Activated CD4-positive, alpha-beta memory T cell treated with anti-CD3 and anti-CD28 coated beads for 36 hours (primary cell): Measurements from ENCODE around the gene VPS8. TPM values are rescaled to one million over a fixed set of nuclear protein-coding genes. Genes with fewer than 3 reads are reported as not detected.

Experiments used
- CTCF ChIA-PET: fragments of 350-600 bp; sonication (Branson Sonifier 250); formaldehyde crosslinking; loops from one replicate; lab custom pipeline; 2021; ENCODE audit warnings: antibody characterized with exemption, inconsistent platforms; lab: Charles Lee
- POLR2A ChIA-PET: fragments of 350-600 bp; sonication (Branson Sonifier 250); formaldehyde crosslinking; loops from one replicate; lab custom pipeline; 2021; ENCODE audit warnings: antibody characterized with exemption; lab: Charles Lee
- DNase-seq: peaks from one replicate; pipeline ENCODE4 v3.0.0-alpha.2; 2020
- H3K27ac Mint-ChIP-seq: one replicate; pipeline ENCODE4 v1.8.0; 2021; ENCODE audit warnings: mixed read lengths
- H3K27me3 Mint-ChIP-seq: one replicate; pipeline ENCODE4 v1.8.0; 2021; ENCODE audit warnings: mixed read lengths
- H3K36me3 Mint-ChIP-seq: one replicate; pipeline ENCODE4 v1.8.0; 2021; ENCODE audit warnings: mixed read lengths
- H3K4me1 Mint-ChIP-seq: one replicate; pipeline ENCODE4 v1.8.0; 2021; ENCODE audit warnings: low read depth, mixed read lengths
- H3K4me3 Mint-ChIP-seq: one replicate; pipeline ENCODE4 v1.8.0; 2021; ENCODE audit warnings: mild to moderate bottlenecking, mixed read lengths
- H3K9me3 Mint-ChIP-seq: one replicate; pipeline ENCODE4 v1.8.0; 2021; ENCODE audit warnings: mixed read lengths
- intact Hi-C: fragments of 100-400 bp; cut with micrococcal nuclease; formaldehyde crosslinking; loops from one replicate; pipeline ENCODE4 v1.15.1; 2023
- total RNA-seq, 2 experiments: library from RNA; stranded (reverse); gene quantifications; one replicate each; pipeline ENCODE4 v1.2.3, GENCODE V29; 2021

The VPS8 gene
- total RNA-seq, 2 experiments from 2014 or later, result 28.7 to 32.3 TPM

DNA sequence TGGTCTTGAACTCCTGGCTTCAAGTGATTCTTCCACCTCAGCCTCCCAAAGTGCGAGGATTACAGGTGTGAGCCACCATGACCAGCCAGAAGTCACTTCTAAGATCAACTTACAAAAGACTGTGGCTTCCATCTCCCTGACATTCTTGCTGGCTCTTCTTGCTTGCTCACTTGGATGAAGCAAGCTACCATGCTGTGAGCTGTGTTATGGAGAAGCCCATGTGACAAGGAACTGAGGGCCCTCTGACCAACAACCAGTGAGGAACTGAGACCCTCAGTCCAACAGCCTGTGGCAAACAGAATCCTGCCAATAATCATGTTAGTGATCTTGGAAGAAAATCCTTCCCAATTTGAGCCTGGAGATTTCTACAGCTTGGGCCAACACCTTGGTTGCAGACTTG is 7.2 kb upstream of the VPS8 start:
- no peak overlapping the region for H3K4me3 Mint-ChIP-seq
- POLR2A ChIA-PET, result no interaction called here
- intact Hi-C loops, result no loop called here

DNA sequence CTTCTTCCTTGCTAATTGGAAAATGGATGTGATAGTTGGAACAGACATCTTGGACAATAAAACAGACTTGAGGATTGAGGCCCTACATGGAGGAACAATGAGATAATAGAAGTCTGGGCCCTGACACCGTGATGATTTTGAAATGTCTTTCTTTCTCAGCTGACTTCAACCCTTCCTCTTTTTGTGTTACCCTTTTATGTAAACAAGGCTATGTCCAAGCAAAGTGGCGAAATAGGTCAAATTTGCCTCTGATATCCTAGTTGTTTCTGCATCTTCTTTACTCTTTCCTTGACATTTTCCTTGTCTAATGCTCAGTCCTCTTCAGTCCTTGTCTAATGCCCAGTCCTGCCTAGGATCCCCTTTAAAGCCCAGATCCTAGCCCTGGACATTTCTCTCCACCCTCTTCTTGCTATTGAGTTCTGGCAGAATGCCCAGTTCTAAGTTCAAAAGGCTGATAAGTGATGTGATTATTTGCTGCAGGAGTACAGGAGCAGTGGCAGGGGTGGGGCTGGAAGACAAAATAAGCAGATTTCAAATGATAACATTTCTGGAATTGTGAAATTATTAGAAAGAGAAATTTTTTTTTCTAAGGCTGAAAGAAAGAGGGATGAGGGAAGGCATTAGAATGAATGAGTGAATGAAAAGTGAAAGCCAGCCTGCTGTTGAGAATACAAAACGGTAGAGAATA is 6.5 kb upstream of the VPS8 start:
- DNase-seq, result no peak
- POLR2A ChIA-PET, result no interaction called here
- Mint-ChIP-seq H3K4me3 (no peak overlapping the region), H3K9me3 (no peaks in the 10 kb centered on the region), H3K36me3 (no peaks in the 10 kb centered on the region), H3K4me1 (no peaks in the 10 kb centered on the region), H3K27me3 (peaks cover 9% of the 10 kb centered on the region), H3K27ac (no peak overlapping the region)
- intact Hi-C loops, result no loop called here
- CTCF ChIA-PET, result interaction anchor here (1.0 to 1.3 kb wide), 2 partner anchors 248 to 261 kb away, joined by 3 read pairs; no protein-coding TSS in a partner anchor

More for the DNA sequence above, 7.2 kb upstream of the VPS8 start:
- no peaks in the 10 kb centered on the region for H3K9me3 Mint-ChIP-seq
- peaks cover 12% of the 10 kb centered on the region for H3K27me3 Mint-ChIP-seq
- DNase-seq, result no peak
- no peak overlapping the region for H3K27ac Mint-ChIP-seq
- CTCF ChIA-PET, result interaction anchor here (0.6 to 2.0 kb wide), 5 partner anchors 27 to 792 kb away, joined by 4 to 7 read pairs (median 4); no protein-coding TSS in a partner anchor
- H3K36me3 Mint-ChIP-seq, result no peaks in the 10 kb centered on the region
- H3K4me1 Mint-ChIP-seq, result no peaks in the 10 kb centered on the region

DNA sequence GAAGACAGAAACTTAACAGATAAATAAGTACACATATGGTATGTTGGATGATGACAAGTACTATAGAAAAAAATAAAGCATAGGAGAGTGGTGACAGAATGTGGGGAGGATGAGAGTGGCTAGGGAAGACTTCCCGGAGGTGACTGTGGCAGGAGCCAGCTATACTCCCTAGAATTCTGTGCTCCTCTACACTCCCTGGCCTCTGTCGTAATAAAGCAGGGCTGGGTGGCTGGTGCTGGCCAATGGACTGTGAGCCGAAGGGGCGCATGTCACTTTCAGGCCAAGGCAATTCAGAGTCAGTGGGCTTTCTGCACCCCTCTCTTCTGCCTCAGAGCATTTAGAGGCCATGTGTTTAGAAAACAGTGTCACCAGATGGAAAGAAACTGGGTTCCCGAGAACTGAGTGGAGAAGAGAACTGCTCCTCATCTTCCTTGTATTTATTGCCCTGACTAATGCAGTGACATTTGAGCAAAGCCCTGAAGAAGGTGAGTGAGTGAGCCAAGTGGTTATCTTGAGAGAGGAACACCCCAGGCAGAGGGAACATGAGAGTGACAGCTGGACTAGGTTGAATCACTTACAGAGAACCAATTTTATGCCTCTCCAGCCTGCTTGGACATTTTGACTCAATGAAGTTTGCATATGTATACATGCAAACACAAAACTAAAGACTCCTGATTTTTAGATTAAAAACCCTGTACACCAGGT is 5.2 kb upstream of the VPS8 start:
- no peak for DNase-seq
- CTCF ChIA-PET, result interaction anchor here (1.0 to 1.3 kb wide), 2 partner anchors 250 to 262 kb away, joined by 3 read pairs; no protein-coding TSS in a partner anchor
- H3K4me3 Mint-ChIP-seq, result no peak overlapping the region
- H3K27ac Mint-ChIP-seq, result no peak overlapping the region
- intact Hi-C loops, result no loop called here
- H3K4me1 Mint-ChIP-seq, result peaks cover 9% of the 10 kb centered on the region
- no peaks in the 10 kb centered on the region for H3K36me3 Mint-ChIP-seq
- peaks cover under 1% of the 10 kb centered on the region for H3K27me3 Mint-ChIP-seq
- POLR2A ChIA-PET, result no interaction called here
- no peaks in the 10 kb centered on the region for H3K9me3 Mint-ChIP-seq

DNA sequence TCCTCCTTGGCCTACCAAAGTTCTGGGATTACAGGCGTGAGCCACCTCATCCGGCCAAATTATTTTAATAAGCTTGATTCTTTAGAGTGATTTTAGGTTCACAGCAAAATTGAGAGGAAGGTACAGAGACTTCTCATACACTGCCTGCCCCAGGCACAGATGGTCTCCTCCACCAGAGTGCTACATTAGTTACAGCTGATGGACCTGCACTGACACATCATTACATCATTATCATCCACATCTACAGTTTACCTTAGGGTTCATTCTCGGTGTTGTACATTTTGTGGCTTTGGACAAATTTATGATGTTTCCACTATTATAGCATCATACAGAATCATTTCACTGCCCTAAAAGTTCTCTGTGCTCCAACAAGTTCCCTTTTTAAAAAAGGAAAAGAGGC is 4.4 kb upstream of the VPS8 start:
- intact Hi-C loops, result no loop called here
- no peak for DNase-seq
- peaks cover 13% of the 10 kb centered on the region for H3K4me1 Mint-ChIP-seq
- no peaks in the 10 kb centered on the region for H3K27me3 Mint-ChIP-seq
- no peak overlapping the region for H3K4me3 Mint-ChIP-seq
- peaks cover 2% of the 10 kb centered on the region for H3K36me3 Mint-ChIP-seq
- H3K27ac Mint-ChIP-seq, result no peak overlapping the region
- POLR2A ChIA-PET, result interaction anchor here (1.5 kb wide), 1 partner anchor 29 kb away, joined by 3 read pairs; no protein-coding TSS in a partner anchor
- H3K9me3 Mint-ChIP-seq, result no peaks in the 10 kb centered on the region
- CTCF ChIA-PET, result interaction anchor here (0.7 to 1.4 kb wide), 3 partner anchors 9 to 251 kb away, joined by 3 to 5 read pairs (median 4); no protein-coding TSS in a partner anchor

DNA sequence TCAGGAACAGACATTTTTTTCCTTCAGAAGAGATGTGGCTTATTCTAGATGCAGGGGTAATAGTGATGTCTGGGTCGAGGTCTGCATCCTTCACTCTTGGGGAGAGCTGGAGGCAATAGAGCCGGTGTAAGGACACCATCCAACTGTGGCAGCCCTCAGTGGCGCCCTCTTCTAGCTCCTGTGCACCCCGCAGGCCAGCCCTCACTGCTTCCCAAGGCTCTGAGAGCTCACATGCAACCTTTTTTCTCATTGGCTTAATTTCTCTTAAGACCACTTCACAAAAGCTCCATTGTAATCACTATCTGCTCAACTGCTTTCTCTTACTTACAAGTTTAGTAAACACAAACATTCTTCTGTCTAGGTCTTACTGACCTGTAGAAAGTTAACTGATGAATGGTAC is 3.9 kb upstream of the VPS8 start:
- CTCF ChIA-PET, result interaction anchor here (0.7 to 1.7 kb wide), 4 partner anchors 9 to 251 kb away, joined by 3 to 6 read pairs (median 4); partner anchors contain the start of gene EPHB3
- intact Hi-C loops, result no loop called here

GRCh38 chr3:184810146-184810545 is 1.8 kb upstream of the VPS8 start:
- DNase-seq, result no peak
- H3K4me3 Mint-ChIP-seq, result no peak overlapping the region
- ChIA-PET POLR2A (no interaction called here), CTCF (interaction anchor here (0.8 kb wide), 1 partner anchor 33 kb away, joined by 3 read pairs; no protein-coding TSS in a partner anchor)
- H3K4me1 Mint-ChIP-seq, result peaks cover 33% of the 10 kb centered on the region
- H3K27ac Mint-ChIP-seq, result no peak overlapping the region
- intact Hi-C loops, result loop anchor here (5.0 to 10.0 kb wide), 2 partner anchors 475 to 1173 kb away; partner anchors contain the start of gene KLHL24
- H3K27me3 Mint-ChIP-seq, result no peaks in the 10 kb centered on the region
- H3K36me3 Mint-ChIP-seq, result peaks cover 2% of the 10 kb centered on the region
- no peaks in the 10 kb centered on the region for H3K9me3 Mint-ChIP-seq

More for the DNA sequence above, 3.9 kb upstream of the VPS8 start:
- peaks cover 16% of the 10 kb centered on the region for H3K4me1 Mint-ChIP-seq
- no peak overlapping the region for H3K4me3 Mint-ChIP-seq
- no peak overlapping the region for H3K27ac Mint-ChIP-seq
- peak; percentile 38 for DNase-seq
- H3K36me3 Mint-ChIP-seq, result peaks cover 2% of the 10 kb centered on the region
- POLR2A ChIA-PET, result interaction anchor here (1.5 kb wide), 1 partner anchor 29 kb away, joined by 3 read pairs; no protein-coding TSS in a partner anchor
- no peaks in the 10 kb centered on the region for H3K9me3 Mint-ChIP-seq
- H3K27me3 Mint-ChIP-seq, result no peaks in the 10 kb centered on the region

- no peaks in the 10 kb centered on the region for H3K27me3 Mint-ChIP-seq
- peaks cover 42% of the 10 kb centered on the region for H3K4me1 Mint-ChIP-seq
- peak; percentile 41 for DNase-seq
- ChIA-PET POLR2A (no interaction called here), CTCF (interaction anchor here (1.0 to 3.9 kb wide), 2 partner anchors 8 to 34 kb away, joined by 3 to 21 read pairs; no protein-coding TSS in a partner anchor)
- H3K9me3 Mint-ChIP-seq, result no peaks in the 10 kb centered on the region
- intact Hi-C loops, result loop anchor here (1.0 to 10.0 kb wide), 4 partner anchors 174 to 1174 kb away; partner anchors contain the start of genes EPHB3 and KLHL24
- no peak overlapping the region for H3K4me3 Mint-ChIP-seq
- peak overlapping the region; percentile 56 for H3K27ac Mint-ChIP-seq
- peaks cover 2% of the 10 kb centered on the region for H3K36me3 Mint-ChIP-seq
Measured at GRCh38 chr3:184811034-184811433, 932 bp upstream of the VPS8 start.

- POLR2A ChIA-PET, result interaction anchor here (0.7 kb wide), 2 partner anchors 205 to 1436 kb away, joined by 3 read pairs; no protein-coding TSS in a partner anchor
- Mint-ChIP-seq H3K36me3 (peaks cover 4% of the 10 kb centered on the region), H3K9me3 (no peaks in the 10 kb centered on the region), H3K27ac (peak overlapping the region; percentile 84), H3K27me3 (no peaks in the 10 kb centered on the region), H3K4me3 (peak overlapping the region; percentile 87), H3K4me1 (peaks cover 48% of the 10 kb centered on the region)
- CTCF ChIA-PET, result interaction anchor here (0.7 to 3.9 kb wide), 4 partner anchors 9 to 251 kb away, joined by 3 to 21 read pairs (median 4); no protein-coding TSS in a partner anchor
- DNase-seq, result no peak
- intact Hi-C loops, result loop anchor here (1.0 to 10.0 kb wide), 4 partner anchors 174 to 1174 kb away; partner anchors contain the start of genes EPHB3 and KLHL24
Measured at GRCh38 chr3:184811663-184811998, 335 bp upstream of the VPS8 start.

GRCh38 chr3:184812662-184813042 is 686 bp downstream of the VPS8 start:
- peak; percentile 33 for DNase-seq
- POLR2A ChIA-PET, result interaction anchor here (0.9 kb wide), 1 partner anchor 11 kb away, joined by 3 read pairs; no protein-coding TSS in a partner anchor

GRCh38 chr3:184813357-184813756 is 1.4 kb downstream of the VPS8 start:
- no peaks in the 10 kb centered on the region for H3K27me3 Mint-ChIP-seq
- H3K9me3 Mint-ChIP-seq, result no peaks in the 10 kb centered on the region
- intact Hi-C loops, result loop anchor here (2.0 to 10.0 kb wide), 4 partner anchors 59 to 1176 kb away; partner anchors contain the start of gene KLHL24
- peaks cover 8% of the 10 kb centered on the region for H3K36me3 Mint-ChIP-seq
- H3K27ac Mint-ChIP-seq, result no peak overlapping the region
- ChIA-PET POLR2A (interaction anchor here (0.9 kb wide), 1 partner anchor 11 kb away, joined by 3 read pairs; no protein-coding TSS in a partner anchor), CTCF (interaction anchor here (1.5 to 3.9 kb wide), 2 partner anchors 11 to 252 kb away, joined by 7 to 21 read pairs; partner anchors contain the start of gene EPHB3)
- no peak for DNase-seq
- H3K4me3 Mint-ChIP-seq, result peak overlapping the region; percentile 87
- peaks cover 56% of the 10 kb centered on the region for H3K4me1 Mint-ChIP-seq

More at GRCh38 chr3:184812662-184813042, 686 bp downstream of the VPS8 start:
- Mint-ChIP-seq H3K9me3 (no peaks in the 10 kb centered on the region), H3K27ac (peak overlapping the region; percentile 84), H3K4me1 (peaks cover 53% of the 10 kb centered on the region), H3K27me3 (no peaks in the 10 kb centered on the region), H3K4me3 (peak overlapping the region; percentile 87), H3K36me3 (peaks cover 8% of the 10 kb centered on the region)
- CTCF ChIA-PET, result interaction anchor here (0.6 to 3.9 kb wide), 3 partner anchors 10 to 252 kb away, joined by 5 to 21 read pairs (median 6); no protein-coding TSS in a partner anchor
- intact Hi-C loops, result loop anchor here (2.0 to 10.0 kb wide), 4 partner anchors 60 to 1175 kb away; partner anchors contain the start of gene KLHL24

DNA sequence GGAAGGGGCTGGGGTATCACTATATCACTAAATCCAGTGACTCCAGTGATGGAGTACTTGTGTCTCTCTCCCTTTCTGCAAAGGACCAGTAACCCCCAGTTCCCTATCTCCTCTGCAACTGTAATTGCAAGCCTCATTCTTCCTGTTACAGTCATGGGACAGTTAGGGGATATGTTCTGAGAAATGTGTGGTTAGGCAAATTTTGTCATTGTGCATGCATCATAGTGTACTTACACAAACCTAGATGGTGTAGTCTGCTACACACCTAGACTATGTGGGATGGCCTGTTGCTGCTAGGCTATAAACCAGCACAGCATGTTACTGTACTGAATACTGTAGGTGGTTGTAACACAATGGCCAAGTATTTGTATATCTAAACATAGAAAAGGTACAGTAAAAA is 2.2 kb downstream of the VPS8 start:
- Mint-ChIP-seq H3K4me1 (peaks cover 56% of the 10 kb centered on the region), H3K4me3 (no peak overlapping the region), H3K36me3 (peaks cover 8% of the 10 kb centered on the region), H3K9me3 (no peaks in the 10 kb centered on the region), H3K27ac (no peak overlapping the region), H3K27me3 (no peaks in the 10 kb centered on the region)
- no peak for DNase-seq
- intact Hi-C loops, result loop anchor here (5.0 to 10.0 kb wide), 2 partner anchors 471 to 1177 kb away; partner anchors contain the start of gene KLHL24
- ChIA-PET CTCF (interaction anchor here (1.5 to 3.9 kb wide), 3 partner anchors 10 to 253 kb away, joined by 4 to 21 read pairs (median 7); partner anchors contain the start of gene EPHB3), POLR2A (no interaction called here)
